K562 (cell line): ENCODE results near the gene USP49. TPM values are rescaled to one million over a fixed set of nuclear protein-coding genes. Genes with fewer than 3 reads are reported as not detected.

Source experiments
- HBP1 ChIP-seq: fragments of 450-650 bp; formaldehyde crosslinking; IDR thresholded peaks from 2 replicates; pipeline ENCODE4 v1.4.0; 2022; ENCODE audit warnings: missing genetic modification characterization
- KAT2B ChIP-seq: IDR thresholded peaks from one replicate; pipeline ENCODE4 v1.6.1; 2012; ENCODE audit warnings: low read depth, mild to moderate bottlenecking, control low read depth, inconsistent platforms, low read length, moderate library complexity
- KDM5B ChIP-seq: fragments of 200-600 bp; sonication (generic); IDR thresholded peaks from 2 replicates; pipeline ENCODE4 v1.6.1; 2012; ENCODE audit warnings: low read depth, mild to moderate bottlenecking, moderate library complexity, low read length, control low read depth, inconsistent platforms; ENCODE audit not compliant: insufficient replicate concordance
- LEF1 ChIP-seq: fragments of 450-650 bp; IDR thresholded peaks from 2 replicates; pipeline ENCODE4 v1.6.1; 2016; ENCODE audit warnings: mild to moderate bottlenecking
- MIER1 ChIP-seq: fragments of 450-650 bp; IDR thresholded peaks from 2 replicates; pipeline ENCODE4 v1.6.1; 2016; ENCODE audit warnings: antibody characterized with exemption, mild to moderate bottlenecking, low read depth
- NR4A1 ChIP-seq, 2 experiments: fragments of 250-450 bp in 1 of 2; fragments of 450-650 bp in 1 of 2; sonication (Bioruptor Pico) in 1 of 2; IDR thresholded peaks; 2 replicates each; pipeline versions ENCODE4 v1.4.0 to v1.6.1; 2016 to 2020; ENCODE audit warnings: mild to moderate bottlenecking in 2 of 2, missing compliant biosample characterization in 1 of 2, missing genetic modification characterization in 1 of 2, moderate library complexity in 1 of 2
- PCBP1 ChIP-seq: fragments of 200-400 bp; formaldehyde crosslinking; IDR thresholded peaks from 2 replicates; pipeline ENCODE4 v1.6.1; 2018; ENCODE audit warnings: mild to moderate bottlenecking, low read depth, low read length; ENCODE audit not compliant: poor library complexity, severe bottlenecking
- POLR2AphosphoS5 ChIP-seq: IDR thresholded peaks from 2 replicates; pipeline ENCODE4 v1.6.1; 2011; ENCODE audit warnings: mild to moderate bottlenecking, low read depth, low read length, moderate library complexity; ENCODE audit not compliant: control insufficient read depth, insufficient read depth
- RBM22 ChIP-seq: fragments of 200-400 bp; formaldehyde crosslinking; IDR thresholded peaks from 2 replicates; pipeline ENCODE4 v1.6.1; 2018; ENCODE audit warnings: low read length, low read depth; ENCODE audit not compliant: poor library complexity, severe bottlenecking
- RBM34 ChIP-seq: fragments of 200-400 bp; formaldehyde crosslinking; IDR thresholded peaks from 2 replicates; pipeline ENCODE4 v1.6.1; 2018; ENCODE audit warnings: low read length, borderline replicate concordance; ENCODE audit not compliant: insufficient read depth
- SNRNP70 ChIP-seq: fragments of 200-400 bp; formaldehyde crosslinking; optimal IDR thresholded peaks from 2 replicates; pipeline ENCODE3; 2017; ENCODE audit warnings: low read depth, low read length
- STAG1 ChIP-seq: sonication (generic); formaldehyde crosslinking; IDR thresholded peaks from 2 replicates; pipeline ENCODE4 v1.5.0; 2020; ENCODE audit warnings: missing genetic modification reagents, borderline replicate concordance
- TCFL5 ChIP-seq: fragments of 250-450 bp; sonication (Bioruptor Pico); conservative IDR thresholded peaks from 2 replicates; pipeline ENCODE4 v1.6.1; 2021; ENCODE audit warnings: mild to moderate bottlenecking, moderate library complexity, matching md5 sums
- TOE1 ChIP-seq, 2 experiments: fragments of 450-650 bp in 1 of 2; sonication (generic) in 1 of 2; formaldehyde crosslinking in 1 of 2; IDR thresholded peaks; 2 replicates each; pipeline versions ENCODE4 v1.7.1 to v1.8.0; 2016 to 2022; ENCODE audit warnings: borderline replicate concordance in 2 of 2, mild to moderate bottlenecking in 2 of 2, antibody characterized with exemption in 1 of 2, inconsistent platforms in 1 of 2, low read depth in 1 of 2, missing genetic modification reagents in 1 of 2, moderate library complexity in 1 of 2
- VEZF1 ChIP-seq: fragments of 200-800 bp; sonication (Bioruptor generic); IDR thresholded peaks from 2 replicates; pipeline ENCODE4 v1.6.1; 2017; ENCODE audit warnings: missing genetic modification characterization, missing compliant biosample characterization
- ZC3H4 ChIP-seq: sonication (generic); formaldehyde crosslinking; IDR thresholded peaks from 2 replicates; pipeline ENCODE4 v1.9.0; 2021; ENCODE audit warnings: missing genetic modification reagents, borderline replicate concordance
- ZFX ChIP-seq: sonication (generic); formaldehyde crosslinking; IDR thresholded peaks from 2 replicates; pipeline ENCODE4 v1.8.0; 2022; ENCODE audit warnings: mild to moderate bottlenecking, missing genetic modification reagents, moderate library complexity
- ZNF511 ChIP-seq: sonication (generic); formaldehyde crosslinking; IDR thresholded peaks from 2 replicates; pipeline ENCODE4 v1.8.0; 2022; ENCODE audit warnings: mild to moderate bottlenecking, missing genetic modification reagents
- polyA plus RNA-seq, 8 experiments: library from polyadenylated mRNA; depleted of rRNA in 4 of 8; stranded (reverse) in 5 of 8; unstranded in 3 of 8; fragments of >200 nt; fragmentation: Nextera tagmentation in 2 of 8; fragmentation: Illumina TruSeq in 1 of 8; extraction: Ambion mirVana in 2 of 8; extraction: Trizol in 1 of 8; gene quantifications; 2 replicates each; pipeline versions ENCODE4 v1.2.1 to v1.2.3, GENCODE V29; 2011 to 2014; ENCODE audit warnings: inconsistent platforms in 1 of 8, missing spikeins in 1 of 8
- total RNA-seq, 7 experiments: library from RNA; depleted of rRNA in 6 of 7; stranded (reverse); fragments of >200 nt in 6 of 7; fragmentation: Illumina TruSeq in 2 of 7; extraction: Trizol in 2 of 7; gene quantifications; 2 replicates each; pipeline versions ENCODE4 v1.2.1 to v1.2.3, GENCODE V29; 2011 to 2021; ENCODE audit warnings: low replicate concordance in 1 of 7
- TF ChIP-seq, protein P1 (sequence below): sonication (generic); formaldehyde crosslinking; IDR thresholded peaks from 2 replicates; pipeline ENCODE4 v1.9.0; 2022; ENCODE audit warnings: mild to moderate bottlenecking, missing genetic modification reagents
- TF ChIP-seq, protein P2 (sequence below): sonication (generic); formaldehyde crosslinking; IDR thresholded peaks from 2 replicates; pipeline ENCODE4 v1.8.0; 2022; ENCODE audit warnings: missing genetic modification reagents, mild to moderate bottlenecking, borderline replicate concordance

USP49 gene
- total and polyA plus RNA-seq, 9 of the 15 experiments (the other 6 are each of a cell fraction or from before 2014, with no cell fraction given): 1.0 to 9.9 (median 6.5) TPM

DNA sequence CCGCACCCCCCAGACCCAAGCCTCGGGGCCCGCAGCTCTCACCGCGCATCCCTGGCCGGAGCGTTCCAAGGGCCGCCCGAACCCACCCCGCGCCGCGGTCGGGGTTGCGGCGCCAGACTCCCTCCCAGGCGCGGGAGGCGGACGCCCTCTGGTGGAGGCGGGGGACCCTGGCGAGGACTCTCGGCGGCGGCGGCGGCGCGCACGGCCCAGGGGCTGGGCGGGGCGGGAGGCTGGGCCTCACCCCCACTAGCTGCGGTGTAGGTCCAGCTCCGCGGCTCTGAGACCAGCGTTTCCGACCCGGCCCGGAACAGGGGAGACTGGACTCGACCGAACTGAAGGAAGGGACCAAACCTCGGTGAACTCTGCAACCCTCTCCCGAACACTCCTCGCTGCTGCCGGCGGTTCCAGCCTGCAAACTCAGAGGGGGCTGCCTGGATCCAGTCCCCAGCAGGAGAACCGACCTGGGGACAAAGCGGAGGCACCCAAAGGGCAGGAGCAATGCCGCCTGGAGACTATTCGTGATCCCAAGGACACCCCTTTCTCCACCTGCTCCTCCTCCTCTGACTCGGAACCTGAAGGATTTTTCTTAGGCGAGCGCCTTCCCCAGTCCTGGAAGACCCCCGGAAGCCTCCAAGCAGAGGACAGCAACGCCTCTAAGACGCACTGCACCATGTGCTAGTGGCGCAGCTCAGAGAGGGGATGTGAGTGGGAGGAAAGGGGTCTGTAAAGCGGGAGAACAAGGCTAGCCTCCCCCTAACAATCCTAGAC lies 108.5 kb downstream of the USP49 start (continued):
- TF ChIP-seq PCBP1 (peak; percentile 0), TOE1 (IDR thresholded peaks at IDR 0.05; ENCODE audit: borderline replicate concordance) (no peak), TOE1 (CRISPR knock-in tag; IDR thresholded peaks at IDR 0.05; ENCODE audit: borderline replicate concordance, low read depth) (no peak), TCFL5 (CRISPR knock-in tag) (no peak), RBM22 (peak; percentile 43), HBP1 (CRISPR knock-in tag) (0 out of 2 replicates have a peak, but pooled peaks have one; percentile 10), RBM34 (0 out of 2 replicates have a peak, but pooled peaks have one; percentile 50), MIER1 (peak; percentile 78), LEF1 (no peak), KDM5B (peak; percentile 1), NR4A1 (CRISPR knock-in tag; IDR thresholded peaks at IDR 0.05) (0 out of 2 replicates have a peak, but pooled peaks have one; percentile 66), NR4A1 (tag; IDR thresholded peaks at IDR 0.05) (no peak), VEZF1 (CRISPR knock-in tag) (peak; percentile 78), STAG1 (CRISPR knock-in tag) (peak; percentile 63; the same call in 1 of the 2 replicates), KAT2B (peak; percentile 47), POLR2AphosphoS5 (peak; percentile 24; the same call in 1 of the 2 replicates), ZFX (CRISPR knock-in tag) (no peak), ZNF511 (CRISPR knock-in tag) (peak; percentile 35; the same call in 1 of the 2 replicates), SNRNP70 (peak; percentile 40), ZC3H4 (CRISPR knock-in tag) (peak; percentile 42; the same call in 1 of the 2 replicates)
- TF ChIP-seq, protein P1, sequence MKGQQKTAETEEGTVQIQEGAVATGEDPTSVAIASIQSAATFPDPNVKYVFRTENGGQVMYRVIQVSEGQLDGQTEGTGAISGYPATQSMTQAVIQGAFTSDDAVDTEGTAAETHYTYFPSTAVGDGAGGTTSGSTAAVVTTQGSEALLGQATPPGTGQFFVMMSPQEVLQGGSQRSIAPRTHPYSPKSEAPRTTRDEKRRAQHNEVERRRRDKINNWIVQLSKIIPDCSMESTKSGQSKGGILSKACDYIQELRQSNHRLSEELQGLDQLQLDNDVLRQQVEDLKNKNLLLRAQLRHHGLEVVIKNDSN (CRISPR knock-in tag): peak; percentile 19; the same call in 1 of the 2 replicates
- TF ChIP-seq, protein P2, sequence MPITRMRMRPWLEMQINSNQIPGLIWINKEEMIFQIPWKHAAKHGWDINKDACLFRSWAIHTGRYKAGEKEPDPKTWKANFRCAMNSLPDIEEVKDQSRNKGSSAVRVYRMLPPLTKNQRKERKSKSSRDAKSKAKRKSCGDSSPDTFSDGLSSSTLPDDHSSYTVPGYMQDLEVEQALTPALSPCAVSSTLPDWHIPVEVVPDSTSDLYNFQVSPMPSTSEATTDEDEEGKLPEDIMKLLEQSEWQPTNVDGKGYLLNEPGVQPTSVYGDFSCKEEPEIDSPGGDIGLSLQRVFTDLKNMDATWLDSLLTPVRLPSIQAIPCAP (CRISPR knock-in tag): no peak
